Measurements from ENCODE around the gene CD300LD. TPM values are rescaled to one million over a fixed set of nuclear protein-coding genes. Genes with fewer than 3 reads are reported as not detected.
A peak's percentile ranks its signal among the peaks of the same experiment; 100 is the strongest.

The CD300LD gene
- total and polyA plus RNA-seq, 10 of the 15 experiments (the other 5 are each of a cell fraction or from before 2014, with no cell fraction given), result not detected

DNA sequence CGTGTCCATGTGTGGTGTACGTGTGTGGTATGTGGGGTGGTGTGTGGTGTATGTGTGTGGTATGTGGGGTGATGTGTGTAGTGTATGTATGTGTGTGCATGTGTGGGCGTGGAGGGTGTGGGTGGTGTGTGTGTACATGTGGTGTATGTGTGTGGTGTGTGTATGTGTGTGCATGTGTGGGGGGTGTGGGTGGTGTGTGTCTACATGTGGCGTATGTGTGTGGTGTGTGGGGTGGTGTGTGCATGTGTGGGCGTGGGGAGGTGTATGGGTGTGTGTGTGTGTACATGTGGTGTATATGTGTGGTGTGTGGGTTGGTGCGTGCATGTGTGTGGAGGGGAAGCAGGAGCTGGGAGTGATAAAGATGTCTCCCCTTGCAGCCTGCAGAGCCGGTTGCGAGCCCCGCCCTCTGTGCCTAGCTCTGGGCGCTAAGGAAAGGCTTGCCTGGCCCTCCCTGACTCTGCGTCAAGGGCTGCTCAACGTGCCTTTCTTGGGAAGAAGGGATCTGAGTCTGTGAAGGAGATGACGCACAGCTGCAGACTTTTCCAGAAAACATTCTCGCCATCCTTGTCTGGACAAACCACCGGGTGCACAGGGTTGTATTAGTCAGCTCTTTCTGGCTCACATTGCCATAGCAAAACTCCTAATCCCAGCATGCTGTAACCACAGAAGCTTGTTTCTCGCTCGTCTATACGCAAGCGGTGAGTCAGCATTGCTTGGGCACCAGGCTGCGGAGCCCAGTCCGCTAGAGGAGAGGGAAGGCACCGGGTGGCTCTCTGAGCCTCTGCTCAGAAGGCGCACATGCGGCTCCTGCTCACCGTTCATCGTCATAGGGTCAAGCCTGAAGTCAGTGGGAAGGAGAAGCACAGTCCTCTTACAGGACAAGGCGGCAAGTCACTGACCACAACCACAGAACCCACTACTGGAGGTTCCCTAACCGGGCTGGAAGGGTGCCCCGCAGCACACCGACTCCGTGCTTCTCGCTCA is 22.8 kb downstream of the CD300LD start:
- in situ Hi-C loops (cut with MboI), result loop anchor here (10.0 kb wide), 1 partner anchor 55 kb away; no protein-coding TSS in a partner anchor
- Histone ChIP-seq H3K4me1 (ENCODE audit: control insufficient read depth, insufficient read depth, low read length) (no peaks in the 10 kb centered on the region), H2AFZ (ENCODE audit: control insufficient read depth, low read depth, low read length) (no peak overlapping the region), H3K4me3 (no peak overlapping the region), H3K9ac (ENCODE audit: control insufficient read depth, insufficient read depth, low read length) (no peak overlapping the region), H3K27me3 (replicated peaks in 1 of 2; ENCODE audit: control insufficient read depth in 2 of 2, insufficient read depth in 2 of 2, low read length in 1 of 2) (peaks cover 0 to 3% of the 10 kb centered on the region in 2 experiments; a peak in 1 of 4 replicates), H4K20me1 (ENCODE audit: control insufficient read depth, insufficient read depth) (no peaks in the 10 kb centered on the region), H3K79me2 (ENCODE audit: control insufficient read depth, insufficient read depth, low read length) (no peaks in the 10 kb centered on the region), H3K9me3 (replicated peaks; ENCODE audit: control insufficient read depth, insufficient read depth, low read length) (no peaks in the 10 kb centered on the region), H3K27ac (ENCODE audit: control insufficient read depth, insufficient read depth) (no peak overlapping the region), H3K4me2 (ENCODE audit: control insufficient read depth, insufficient read depth) (no peak overlapping the region), H3K36me3 (ENCODE audit: control insufficient read depth in 2 of 2, insufficient read depth in 2 of 2, low read length in 1 of 2) (no peaks in the 10 kb centered on the region)
- CTCF ChIA-PET, result no interaction called here
- no peak for DNase-seq (ENCODE audit: low read depth, low spot score)
- TF ChIP-seq, protein P1, sequence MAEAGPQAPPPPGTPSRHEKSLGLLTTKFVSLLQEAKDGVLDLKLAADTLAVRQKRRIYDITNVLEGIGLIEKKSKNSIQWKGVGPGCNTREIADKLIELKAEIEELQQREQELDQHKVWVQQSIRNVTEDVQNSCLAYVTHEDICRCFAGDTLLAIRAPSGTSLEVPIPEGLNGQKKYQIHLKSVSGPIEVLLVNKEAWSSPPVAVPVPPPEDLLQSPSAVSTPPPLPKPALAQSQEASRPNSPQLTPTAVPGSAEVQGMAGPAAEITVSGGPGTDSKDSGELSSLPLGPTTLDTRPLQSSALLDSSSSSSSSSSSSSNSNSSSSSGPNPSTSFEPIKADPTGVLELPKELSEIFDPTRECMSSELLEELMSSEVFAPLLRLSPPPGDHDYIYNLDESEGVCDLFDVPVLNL (IDR thresholded peaks at IDR 0.05; ENCODE audit: low read depth, low read length), result no peak
- TF ChIP-seq NR2C2 (IDR thresholded peaks at IDR 0.05; ENCODE audit: borderline replicate concordance, control insufficient read depth, insufficient read length, low read depth), result peak; percentile 52
- TF ChIP-seq FOXM1 (IDR thresholded peaks at IDR 0.05; ENCODE audit: low read depth, low read length), result no peak
- no peak for TF ChIP-seq ZBED1 (IDR thresholded peaks at IDR 0.05; ENCODE audit: borderline replicate concordance)
- TF ChIP-seq NFIC (IDR thresholded peaks at IDR 0.05; ENCODE audit: low read depth, low read length), result no peak
- TF ChIP-seq, protein P2, sequence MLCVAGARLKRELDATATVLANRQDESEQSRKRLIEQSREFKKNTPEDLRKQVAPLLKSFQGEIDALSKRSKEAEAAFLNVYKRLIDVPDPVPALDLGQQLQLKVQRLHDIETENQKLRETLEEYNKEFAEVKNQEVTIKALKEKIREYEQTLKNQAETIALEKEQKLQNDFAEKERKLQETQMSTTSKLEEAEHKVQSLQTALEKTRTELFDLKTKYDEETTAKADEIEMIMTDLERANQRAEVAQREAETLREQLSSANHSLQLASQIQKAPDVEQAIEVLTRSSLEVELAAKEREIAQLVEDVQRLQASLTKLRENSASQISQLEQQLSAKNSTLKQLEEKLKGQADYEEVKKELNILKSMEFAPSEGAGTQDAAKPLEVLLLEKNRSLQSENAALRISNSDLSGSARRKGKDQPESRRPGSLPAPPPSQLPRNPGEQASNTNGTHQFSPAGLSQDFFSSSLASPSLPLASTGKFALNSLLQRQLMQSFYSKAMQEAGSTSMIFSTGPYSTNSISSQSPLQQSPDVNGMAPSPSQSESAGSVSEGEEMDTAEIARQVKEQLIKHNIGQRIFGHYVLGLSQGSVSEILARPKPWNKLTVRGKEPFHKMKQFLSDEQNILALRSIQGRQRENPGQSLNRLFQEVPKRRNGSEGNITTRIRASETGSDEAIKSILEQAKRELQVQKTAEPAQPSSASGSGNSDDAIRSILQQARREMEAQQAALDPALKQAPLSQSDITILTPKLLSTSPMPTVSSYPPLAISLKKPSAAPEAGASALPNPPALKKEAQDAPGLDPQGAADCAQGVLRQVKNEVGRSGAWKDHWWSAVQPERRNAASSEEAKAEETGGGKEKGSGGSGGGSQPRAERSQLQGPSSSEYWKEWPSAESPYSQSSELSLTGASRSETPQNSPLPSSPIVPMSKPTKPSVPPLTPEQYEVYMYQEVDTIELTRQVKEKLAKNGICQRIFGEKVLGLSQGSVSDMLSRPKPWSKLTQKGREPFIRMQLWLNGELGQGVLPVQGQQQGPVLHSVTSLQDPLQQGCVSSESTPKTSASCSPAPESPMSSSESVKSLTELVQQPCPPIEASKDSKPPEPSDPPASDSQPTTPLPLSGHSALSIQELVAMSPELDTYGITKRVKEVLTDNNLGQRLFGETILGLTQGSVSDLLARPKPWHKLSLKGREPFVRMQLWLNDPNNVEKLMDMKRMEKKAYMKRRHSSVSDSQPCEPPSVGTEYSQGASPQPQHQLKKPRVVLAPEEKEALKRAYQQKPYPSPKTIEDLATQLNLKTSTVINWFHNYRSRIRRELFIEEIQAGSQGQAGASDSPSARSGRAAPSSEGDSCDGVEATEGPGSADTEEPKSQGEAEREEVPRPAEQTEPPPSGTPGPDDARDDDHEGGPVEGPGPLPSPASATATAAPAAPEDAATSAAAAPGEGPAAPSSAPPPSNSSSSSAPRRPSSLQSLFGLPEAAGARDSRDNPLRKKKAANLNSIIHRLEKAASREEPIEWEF (IDR thresholded peaks at IDR 0.05; ENCODE audit: insufficient replicate concordance, low read depth, low read length), result no peak
- TF ChIP-seq POLR2A (IDR thresholded peaks at IDR 0.05; ENCODE audit: low read depth, low read length), result no peak
- no peak for FAIRE-seq
- no peak for ATAC-seq
- SMC1A ChIA-PET (ENCODE audit: uncharacterized antibody, unreplicated experiment), result interaction anchor here (0.9 kb wide), 1 partner anchor 71 kb away, joined by 3 read pairs; no protein-coding TSS in a partner anchor
- RAD21 ChIA-PET (ENCODE audit: unreplicated experiment), result no interaction called here
- intact Hi-C loops (cut with micrococcal nuclease; ENCODE audit: unreplicated experiment), result loop anchor here (5.0 kb wide), 1 partner anchor 78 kb away; no protein-coding TSS in a partner anchor
- BruUV-seq (replicated peaks), result no TSS peak
- WGBS (ENCODE audit: insufficient coverage, insufficient replicate concordance, low lambda C conversion rate, missing lambda C conversion rate), result 35% methylated on average over 32 of the region's 32 CpGs
- POLR2A ChIA-PET, result interaction anchor here (0.6 kb wide), 1 partner anchor 104 kb away, joined by 3 read pairs; no protein-coding TSS in a partner anchor

All from GM12878 (cell line).